HG02852 (cell line): ENCODE results near the gene MUCL1.
"Not testable (repeated sequence)": the region's sequence is repeated elsewhere in the genome, so short reads cannot be mapped to it uniquely, and the experiment has no call there.

Source experiments
- ATAC-seq: cut with Tn5 transposase; IDR thresholded peaks from one replicate; pipeline ENCODE4 v1.9.1; 2021; ENCODE audit warnings: mild to moderate bottlenecking, moderate library complexity; ENCODE audit not compliant: unreplicated experiment

Gene MUCL1, protein sequence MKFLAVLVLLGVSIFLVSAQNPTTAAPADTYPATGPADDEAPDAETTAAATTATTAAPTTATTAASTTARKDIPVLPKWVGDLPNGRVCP

DNA sequence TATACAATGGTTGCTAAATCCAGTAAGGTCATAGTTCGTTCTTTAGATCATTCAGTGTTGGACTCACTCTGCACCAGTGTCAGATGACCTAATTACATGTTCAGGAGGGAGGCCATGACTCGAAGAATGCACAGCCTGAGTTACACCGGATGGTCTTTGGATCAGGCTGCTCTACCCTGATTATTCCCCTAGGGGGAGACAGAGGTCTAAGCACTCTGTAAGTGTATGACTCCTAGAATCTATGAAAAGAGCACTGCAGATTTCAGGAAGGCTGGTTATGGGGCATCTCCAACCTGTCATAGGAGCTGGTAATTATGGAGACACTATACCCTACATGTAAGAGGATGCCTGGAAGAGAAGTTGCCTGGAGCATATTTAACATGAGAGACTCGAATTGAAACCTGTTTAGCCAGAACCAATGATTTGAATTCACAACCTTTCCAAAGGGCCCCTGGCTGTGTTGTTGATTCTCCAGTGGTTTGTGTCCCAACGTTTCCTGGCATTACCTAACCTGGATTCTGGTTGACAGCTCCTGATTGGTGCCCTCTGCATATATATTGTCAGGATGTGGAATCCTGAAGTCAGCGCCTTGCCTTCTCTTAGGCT lies at the start of gene MUCL1:
MUCL1 (plus strand) TSS at position 584 of the 606 bp plus-strand sequence. CDS start 67 bp downstream, outside the sequence.
- ATAC-seq: peak; percentile 96

DNA sequence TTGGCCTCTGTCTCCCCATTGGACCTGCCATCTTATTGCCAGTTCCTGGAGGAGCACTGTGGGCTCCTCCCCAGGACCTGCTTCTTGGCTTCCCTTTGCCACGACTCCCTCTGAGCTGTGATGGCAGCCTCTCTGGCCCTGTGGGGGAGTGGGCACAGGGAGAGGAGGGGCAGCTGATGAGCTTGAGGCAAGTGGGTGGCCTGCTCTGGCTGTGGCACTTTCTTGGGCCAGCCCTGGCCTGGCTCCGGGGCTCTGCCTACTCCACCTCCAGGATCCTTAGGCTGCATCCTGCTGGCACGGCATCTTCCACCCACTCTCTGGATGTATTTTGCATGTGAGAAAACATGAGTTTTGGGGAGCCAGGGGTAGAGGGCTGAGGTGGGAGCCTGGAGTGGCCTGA lies 32.6 kb upstream of the MUCL1 start:
- no peak for ATAC-seq

DNA sequence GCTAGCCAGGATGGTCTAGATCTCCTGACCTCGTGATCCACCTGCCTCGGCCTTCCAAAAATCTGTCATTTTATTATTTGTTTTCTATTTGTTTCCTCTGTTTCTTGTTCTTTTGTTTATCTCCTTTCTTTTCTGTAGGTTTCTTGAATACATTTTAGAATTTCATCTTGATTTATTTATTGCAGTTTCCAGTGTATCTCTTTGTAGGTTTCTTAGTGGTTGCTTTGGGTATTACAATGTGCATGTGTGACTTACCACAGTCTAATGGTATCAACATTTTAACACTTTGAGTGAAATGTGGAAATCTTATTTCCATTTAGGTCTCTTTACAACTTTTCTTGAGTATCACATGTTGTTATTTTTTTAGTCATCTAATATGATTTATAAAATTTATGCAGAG lies 29.9 kb upstream of the MUCL1 start:
- ATAC-seq: no peak

DNA sequence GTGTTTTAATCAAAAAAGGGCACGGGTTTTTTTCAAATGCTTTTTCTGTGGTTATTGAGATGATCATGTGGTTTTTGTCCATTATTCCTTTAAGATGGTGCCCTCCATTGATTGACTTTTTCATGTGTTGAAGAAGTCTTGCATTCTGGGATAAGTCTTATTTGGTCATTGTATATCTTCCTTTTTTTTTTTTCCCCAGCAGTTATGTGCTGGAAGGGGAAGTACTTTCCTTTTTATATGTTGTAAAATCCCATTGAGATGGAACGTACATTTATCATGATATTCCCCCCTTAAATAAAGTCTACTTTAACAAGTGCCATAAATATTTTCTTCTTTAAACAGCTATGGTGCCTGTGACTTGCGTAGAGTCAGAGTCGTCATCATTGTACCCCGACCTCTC lies 24.8 kb upstream of the MUCL1 start:
- ATAC-seq: no peak

DNA sequence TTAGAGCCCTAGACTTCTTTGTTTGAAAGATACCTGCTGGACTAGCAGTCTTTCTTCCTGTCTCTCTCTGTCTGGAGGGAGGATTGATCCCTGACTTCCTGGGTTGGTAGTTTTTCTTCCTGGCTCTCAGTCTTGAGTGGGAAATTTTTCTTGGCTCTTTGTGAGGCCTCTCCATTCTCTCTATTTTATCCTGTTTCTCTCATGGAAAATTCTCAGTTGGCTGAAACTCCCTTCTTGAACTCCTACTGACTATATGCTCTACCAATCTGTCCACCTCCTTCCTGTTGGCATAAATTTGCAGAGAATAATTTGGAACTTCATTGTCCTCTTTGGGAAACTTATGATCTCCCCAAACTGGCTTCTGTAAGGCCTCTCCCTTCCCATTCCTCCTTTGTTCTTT lies 24.1 kb upstream of the MUCL1 start:
- no peak for ATAC-seq

DNA sequence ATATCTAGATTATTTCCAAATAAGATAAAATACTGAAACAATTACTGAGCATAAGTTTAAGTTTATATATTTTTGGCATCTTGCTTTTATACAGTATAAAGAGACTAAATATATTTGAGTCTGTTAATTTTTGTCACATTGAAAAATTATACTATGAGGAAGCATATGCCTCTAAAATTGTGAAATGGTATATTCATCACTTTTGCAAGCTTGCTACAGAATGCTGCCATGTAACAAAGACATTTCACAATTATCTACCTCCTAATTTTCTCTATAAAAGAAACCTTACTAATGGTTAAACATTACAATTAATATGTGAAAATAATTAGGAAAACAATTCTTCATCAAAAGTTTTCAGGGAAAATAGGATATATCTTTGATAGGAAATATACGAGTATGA lies 22.7 kb upstream of the MUCL1 start:
- ATAC-seq: no peak

DNA sequence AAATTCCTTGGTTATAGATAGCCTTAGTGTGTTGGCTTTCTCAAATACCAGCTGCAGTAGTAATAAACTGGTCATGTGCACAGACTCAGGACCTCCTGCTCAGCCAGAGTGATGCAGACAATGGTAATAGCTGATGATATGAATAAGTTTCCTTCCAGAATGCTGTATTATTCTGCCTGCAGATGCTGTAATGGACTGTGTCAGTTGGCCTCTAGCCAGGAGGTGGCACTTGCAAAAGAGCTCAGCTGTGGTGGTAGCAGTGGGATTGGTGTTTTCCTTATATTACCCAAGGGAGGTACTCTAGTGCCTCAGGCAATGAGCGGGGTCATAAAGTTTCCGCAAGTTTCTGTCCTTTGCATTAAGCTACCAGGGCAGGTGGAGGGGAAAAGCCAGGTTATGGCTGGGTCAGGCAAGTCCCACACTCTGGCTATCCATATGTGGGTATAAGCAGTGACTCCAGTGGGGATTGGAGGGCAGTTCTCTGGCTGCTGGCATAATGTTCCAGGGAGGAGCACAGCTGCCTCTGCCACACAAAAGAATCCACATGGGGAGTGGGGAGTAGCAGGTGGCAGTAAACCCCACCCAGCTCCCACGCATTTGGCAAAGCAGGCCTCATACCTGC lies 14.0 kb upstream of the MUCL1 start:
- no peak for ATAC-seq

DNA sequence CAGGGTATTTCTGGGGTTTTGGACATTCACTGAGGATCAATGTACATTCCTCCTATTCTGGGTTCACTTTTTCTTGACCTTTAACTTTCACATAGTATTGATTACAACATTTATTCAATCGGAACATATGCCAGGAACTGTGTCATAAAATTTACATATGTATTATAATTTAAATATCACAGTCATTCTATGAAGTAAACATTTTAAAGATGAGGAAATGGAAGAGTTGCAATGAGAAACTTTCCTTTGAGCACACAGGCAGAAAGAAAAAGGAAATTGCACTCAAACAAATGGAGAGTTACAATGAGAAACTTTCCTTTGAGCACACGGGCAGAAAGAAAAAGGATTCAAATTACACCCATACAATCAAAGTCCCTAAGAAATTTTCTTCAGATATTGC lies 3.1 kb downstream of the MUCL1 start:
- no peak for ATAC-seq

DNA sequence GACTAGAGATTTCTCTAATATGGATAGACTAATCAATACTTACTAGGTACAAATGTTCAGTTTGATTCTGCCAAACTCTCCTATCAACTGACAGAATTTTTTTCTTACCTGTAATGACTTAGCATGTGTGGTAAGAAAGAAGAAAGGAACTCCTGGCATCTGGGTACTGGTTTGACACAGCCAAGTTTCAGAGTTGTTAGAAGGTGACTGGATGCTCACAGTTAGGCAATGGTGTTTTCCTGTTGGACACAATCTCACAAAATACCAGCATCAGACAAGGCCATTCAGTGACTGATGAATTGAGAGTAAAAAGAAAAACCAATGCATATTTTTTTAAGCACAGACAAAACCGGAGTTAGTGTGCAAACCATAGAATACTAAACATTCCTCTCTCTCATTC lies 4.2 kb downstream of the MUCL1 start:
- ATAC-seq: no peak

DNA sequence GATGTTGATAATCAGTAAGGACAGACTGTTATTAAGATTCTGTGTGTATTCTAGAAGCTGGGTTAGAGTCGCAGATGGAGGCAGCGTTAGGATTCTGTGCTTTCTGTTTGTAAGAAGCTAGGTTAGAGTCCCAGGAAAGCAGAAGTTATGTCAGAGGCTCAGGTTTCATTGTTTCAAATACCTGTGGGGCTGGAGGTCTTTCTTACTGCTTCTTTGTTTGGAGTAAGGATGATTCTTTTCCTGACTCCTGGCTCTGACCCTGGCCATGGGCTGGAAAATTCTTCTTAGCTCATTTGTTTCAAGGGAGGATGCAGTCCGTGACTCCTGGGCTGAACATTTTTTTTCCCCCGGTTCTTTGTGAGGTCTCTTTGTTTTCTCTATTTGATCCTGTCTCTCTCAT lies 5.2 kb downstream of the MUCL1 start:
- ATAC-seq: no peak

DNA sequence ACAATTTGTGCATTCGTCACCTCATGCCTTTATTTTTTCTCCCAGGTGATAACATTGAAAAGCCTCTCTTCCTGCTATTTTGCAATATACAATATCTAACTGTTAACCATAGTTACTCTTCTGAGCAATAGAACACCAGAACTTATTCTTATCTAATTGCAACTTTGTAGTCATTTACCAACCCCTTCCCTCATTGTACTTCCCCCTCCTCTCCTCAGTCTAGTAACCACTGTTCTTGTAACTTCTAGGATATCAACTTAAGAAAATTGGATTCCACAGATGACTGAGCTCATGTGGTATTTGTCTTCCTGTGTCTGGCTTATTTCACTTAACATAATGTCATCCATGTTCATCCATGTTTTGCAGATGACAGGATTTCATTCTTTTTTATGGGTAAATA lies 7.6 kb downstream of the MUCL1 start:
- no peak for ATAC-seq

DNA sequence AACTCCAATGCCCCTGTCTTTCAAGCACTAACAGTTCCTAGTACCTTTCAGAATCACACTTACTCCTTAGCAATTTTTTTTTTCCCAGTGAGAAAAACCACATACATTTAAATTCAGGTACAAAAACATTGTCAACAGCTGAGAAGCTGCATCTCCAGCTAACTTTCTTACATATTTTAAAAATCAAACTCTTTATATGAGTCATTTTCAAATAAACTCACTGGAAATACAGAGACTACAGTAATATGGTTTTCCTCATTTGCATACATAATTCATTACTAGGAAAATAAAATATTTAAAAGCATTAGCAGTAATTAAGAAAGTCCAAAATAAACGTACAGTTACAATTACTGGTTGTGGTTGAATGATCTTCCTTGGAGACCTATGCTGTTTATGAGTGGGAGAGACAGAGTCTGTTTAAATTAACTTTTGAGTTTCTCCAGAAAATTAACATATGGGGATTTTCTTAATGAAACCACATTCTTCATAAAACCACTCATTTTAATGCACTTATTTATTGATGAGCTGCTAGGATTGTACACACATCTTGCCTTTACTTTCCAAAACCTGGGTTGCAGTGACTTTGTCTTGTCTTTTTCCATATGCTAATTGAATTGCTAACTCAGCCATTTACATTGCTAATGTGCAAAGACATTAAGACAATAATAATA lies 9.8 kb downstream of the MUCL1 start:
- no peak for ATAC-seq

DNA sequence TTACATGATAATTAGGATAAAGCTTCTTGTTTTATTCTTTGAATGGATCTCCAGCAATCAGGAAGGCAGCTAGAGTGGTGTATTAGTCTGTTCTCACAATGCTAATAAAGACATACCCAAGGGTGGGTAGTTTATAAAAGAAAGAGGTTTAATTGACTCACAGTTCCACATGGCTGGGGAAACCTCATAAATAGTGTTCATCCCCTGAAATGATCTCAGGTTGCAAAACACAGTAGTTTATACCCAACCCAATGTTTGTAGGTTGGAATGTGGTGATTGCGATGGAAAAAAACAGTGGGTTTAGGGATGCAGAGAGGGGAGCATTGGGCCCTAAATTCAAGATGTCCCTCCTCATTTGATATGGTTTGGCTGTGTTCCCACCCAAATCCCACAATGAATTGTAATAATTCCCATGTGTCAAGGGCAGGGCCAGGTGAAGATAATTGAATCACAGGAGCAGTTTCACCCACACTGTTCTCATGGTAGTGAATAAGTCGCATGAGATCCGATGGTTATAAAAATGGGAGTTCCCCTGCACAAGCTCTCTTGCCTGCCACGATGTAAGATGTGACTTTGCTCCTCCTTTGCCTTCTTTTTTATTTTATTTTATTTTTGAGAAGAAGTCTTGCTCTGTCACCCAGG lies 11.5 kb downstream of the MUCL1 start:
- no peak for ATAC-seq

DNA sequence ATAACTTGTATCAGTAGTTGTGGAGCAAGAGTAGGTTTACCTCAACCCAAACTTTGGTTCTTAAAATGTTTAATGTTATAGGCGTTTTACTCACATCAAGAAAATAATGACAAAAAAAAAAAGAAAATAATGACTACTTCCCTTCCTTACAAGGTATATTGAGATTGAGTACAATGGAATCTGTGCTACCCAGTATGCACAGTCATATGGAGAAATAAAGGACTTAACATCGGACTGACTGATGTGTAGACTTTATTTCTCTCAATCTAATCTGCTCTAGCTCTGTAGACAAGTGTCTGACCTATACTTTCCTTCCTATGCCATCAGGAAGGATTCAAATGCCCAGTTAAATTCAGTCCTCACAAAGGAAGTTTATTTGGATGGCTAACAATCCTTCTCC lies 14.4 kb downstream of the MUCL1 start:
- ATAC-seq: no peak

DNA sequence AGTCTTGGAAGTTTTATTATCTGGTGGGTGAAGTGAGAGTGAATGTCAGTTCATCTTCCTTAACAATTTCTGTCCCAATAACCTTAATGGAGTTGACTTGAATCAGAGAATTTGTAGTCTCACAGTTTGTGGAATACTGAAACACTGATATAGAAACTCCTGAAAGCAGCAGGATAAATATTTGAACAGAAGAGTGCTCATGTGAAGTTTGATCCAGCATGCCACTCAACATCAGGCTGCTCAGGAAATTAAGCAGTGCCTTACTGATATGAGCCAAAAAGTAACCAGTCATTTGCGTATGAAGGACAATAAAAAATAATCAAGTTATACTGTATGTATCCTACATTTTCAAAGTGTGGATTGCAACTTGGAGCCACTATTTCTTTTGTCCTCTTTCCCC lies 15.7 kb downstream of the MUCL1 start:
- no peak for ATAC-seq

DNA sequence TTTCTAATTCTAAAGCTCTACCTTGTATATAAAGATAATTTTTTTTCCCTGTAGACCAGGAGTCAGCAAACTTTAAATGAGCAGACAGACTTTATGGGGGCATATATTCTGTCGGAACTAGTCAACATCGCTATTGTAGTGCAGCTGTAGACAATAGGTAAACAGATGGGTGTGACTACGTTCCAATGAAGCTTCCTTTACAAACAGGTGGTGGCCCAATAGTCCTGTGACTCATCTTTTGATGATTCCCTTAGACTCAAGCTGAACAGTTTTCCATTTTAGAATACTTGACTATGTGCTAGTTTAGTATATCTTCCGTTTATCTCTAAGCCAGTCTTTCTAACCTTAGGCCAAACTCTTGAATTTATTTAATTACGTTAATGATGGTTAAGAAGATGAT lies 16.3 kb downstream of the MUCL1 start:
- no peak for ATAC-seq

DNA sequence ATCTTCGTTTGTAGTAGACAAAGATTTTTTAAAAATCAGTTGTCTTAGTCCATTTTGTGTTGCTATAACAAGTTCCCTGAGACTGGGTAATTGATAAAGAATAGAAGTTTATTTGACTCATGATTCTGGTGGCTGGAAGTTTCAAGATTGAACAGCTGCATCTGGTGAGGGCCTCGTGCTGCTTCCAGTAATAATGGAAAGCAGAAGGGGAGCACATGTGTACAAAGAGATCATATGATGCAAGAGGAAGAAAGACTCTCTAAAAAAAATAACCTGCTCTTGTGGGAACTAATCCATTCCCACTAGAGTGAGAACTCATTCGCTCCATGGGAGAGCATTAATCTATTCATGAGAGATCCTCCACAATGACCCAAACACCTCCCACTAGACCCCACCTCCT lies 24.8 kb downstream of the MUCL1 start:
- ATAC-seq: no peak

DNA sequence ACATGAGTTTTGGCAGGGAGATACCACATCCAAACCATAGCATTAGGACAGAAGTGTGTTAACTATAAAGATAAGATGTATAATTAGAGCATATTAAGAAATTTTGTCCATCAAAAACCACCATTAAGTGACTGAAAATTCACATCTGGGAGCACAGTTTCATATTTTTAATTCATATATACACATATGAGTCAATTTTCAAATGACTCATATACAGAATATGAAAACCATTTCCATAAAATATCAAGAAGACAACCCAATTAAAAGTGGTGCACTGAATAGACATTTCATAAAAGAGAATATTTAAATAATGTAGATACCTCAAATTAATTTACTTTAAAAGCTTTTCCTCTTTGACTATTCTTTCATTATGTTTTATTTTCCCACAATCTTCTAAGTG lies 25.3 kb downstream of the MUCL1 start:
- no peak for ATAC-seq

DNA sequence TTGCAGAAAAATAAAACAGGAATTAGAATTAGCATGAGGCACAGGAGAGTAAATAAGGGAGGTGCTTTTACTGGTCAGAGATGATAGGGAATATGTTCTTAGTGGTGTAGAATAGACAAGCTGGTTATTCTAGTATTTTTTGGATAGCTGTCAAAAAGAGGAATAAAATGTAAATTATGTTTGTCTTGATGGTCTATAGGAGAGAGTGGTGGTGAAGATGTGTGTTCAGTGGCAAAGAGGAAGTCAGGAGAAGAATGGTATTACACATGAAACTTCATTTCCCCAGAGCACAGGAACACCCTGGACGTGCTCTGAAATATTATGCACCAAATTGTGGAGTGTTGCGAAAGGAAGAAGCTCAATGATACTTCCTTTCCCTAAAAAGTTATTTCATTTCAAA lies 27.8 kb downstream of the MUCL1 start:
- no peak for ATAC-seq

DNA sequence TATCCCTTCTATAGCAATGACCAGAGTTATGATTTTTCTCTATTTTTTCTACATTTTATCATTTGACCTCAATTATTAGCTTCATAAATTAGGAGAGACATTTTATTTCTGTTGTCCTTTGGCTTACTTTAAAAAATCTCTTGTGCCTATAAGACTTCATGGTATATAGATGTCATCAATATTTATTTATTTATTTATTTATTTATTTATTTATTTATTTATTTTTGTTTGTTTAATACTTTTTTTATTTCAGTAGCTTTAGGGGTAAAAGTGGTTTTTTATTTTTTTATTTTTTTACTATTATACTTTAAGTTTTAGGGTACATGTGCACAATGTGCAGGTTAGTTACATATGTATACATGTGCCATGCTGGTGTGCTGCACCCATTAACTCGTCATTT lies 28.3 kb downstream of the MUCL1 start:
- not testable (repeated sequence) for ATAC-seq

DNA sequence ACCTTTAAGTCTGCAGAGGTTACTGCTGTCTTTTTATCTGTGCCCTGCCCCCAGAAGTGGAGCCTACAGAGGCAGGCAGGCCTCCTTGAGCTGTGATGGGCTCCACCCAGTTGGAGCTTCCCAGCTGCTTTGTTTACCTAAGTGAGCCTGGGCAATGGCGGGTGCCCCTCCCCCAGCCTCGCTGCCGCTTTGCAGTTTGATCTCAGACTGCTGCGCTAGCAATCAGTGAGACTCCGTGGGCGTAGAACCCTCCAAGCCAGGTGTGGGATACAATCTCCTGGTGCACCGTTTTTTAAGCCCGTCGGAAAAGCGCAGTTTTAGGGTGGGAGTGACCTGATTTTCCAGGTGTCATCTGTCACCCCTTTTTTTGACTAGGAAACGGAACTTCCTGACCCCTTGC lies 34.1 kb downstream of the MUCL1 start:
- not testable (repeated sequence) for ATAC-seq

DNA sequence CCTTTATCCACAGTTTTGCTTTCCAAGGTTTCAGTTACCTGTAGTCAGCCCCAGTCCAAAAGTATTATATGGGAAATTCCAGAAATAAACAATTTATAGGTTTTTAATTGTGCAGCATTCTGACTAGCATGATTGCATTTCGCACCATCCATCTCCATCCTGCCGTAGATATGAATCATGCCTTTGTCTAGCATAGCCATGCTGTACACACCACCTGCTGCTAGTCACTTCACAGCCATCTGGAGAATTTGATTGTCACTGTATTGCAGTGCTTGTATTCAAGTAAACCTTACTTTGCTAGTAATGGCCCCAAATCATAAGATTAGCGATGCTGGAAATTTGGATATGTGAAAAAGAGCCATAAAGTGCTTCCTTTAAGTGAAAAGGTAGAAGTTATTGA lies 36.0 kb downstream of the MUCL1 start:
- ATAC-seq: no peak
